Measurements from ENCODE around the gene CCSER1.

The CCSER1 gene

GRCh38 chr4:91268913-91269312 lies 1141.7 kb downstream of the CCSER1 start:
- Histone ChIP-seq H3K27ac (ENCODE audit: low read length) (no peak overlapping the region), H2AFZ (ENCODE audit: low read depth, low read length) (no peak overlapping the region), H3K27me3 (ENCODE audit: insufficient read depth, low read length, poor library complexity) (no peaks in the 10 kb centered on the region), H3K79me2 (ENCODE audit: insufficient read depth, low read length) (no peaks in the 10 kb centered on the region), H3K4me1 (ENCODE audit: insufficient read depth, low read length) (no peaks in the 10 kb centered on the region), H3K9me3 (ENCODE audit: insufficient read depth, low read length, severe bottlenecking) (no peaks in the 10 kb centered on the region), H4K20me1 (ENCODE audit: insufficient read depth, low read length) (no peaks in the 10 kb centered on the region), H3K36me3 (ENCODE audit: insufficient read depth, low read length) (no peaks in the 10 kb centered on the region), H3K4me3 (ENCODE audit: low read depth in 1 of 2, low read length in 2 of 2) (no peak overlapping the region), H3K4me2 (ENCODE audit: insufficient read depth, low read length) (no peak overlapping the region), H3K9ac (ENCODE audit: low read depth, low read length) (no peak overlapping the region)
- TF ChIP-seq CTCF (IDR thresholded peaks at IDR 0.05; ENCODE audit: borderline replicate concordance, extremely low read depth, low read length, poor library complexity, severe bottlenecking) (no peak), EZH2 (IDR thresholded peaks at IDR 0.05; ENCODE audit: borderline replicate concordance, low read depth, low read length, severe bottlenecking) (no peak)
- ATAC-seq (ENCODE audit: insufficient read depth, low read depth), result no peak
- DNase-seq, result no peak

- Histone ChIP-seq H3K36me3 (ENCODE audit: insufficient read depth, low read length) (no peaks in the 10 kb centered on the region), H3K9ac (ENCODE audit: low read depth, low read length) (no peak overlapping the region), H3K4me1 (ENCODE audit: insufficient read depth, low read length) (no peaks in the 10 kb centered on the region), H3K9me3 (ENCODE audit: insufficient read depth, low read length, severe bottlenecking) (no peaks in the 10 kb centered on the region), H3K27me3 (ENCODE audit: insufficient read depth, low read length, poor library complexity) (no peaks in the 10 kb centered on the region), H3K4me2 (ENCODE audit: insufficient read depth, low read length) (no peak overlapping the region), H4K20me1 (ENCODE audit: insufficient read depth, low read length) (no peaks in the 10 kb centered on the region), H3K79me2 (ENCODE audit: insufficient read depth, low read length) (no peaks in the 10 kb centered on the region), H3K27ac (ENCODE audit: low read length) (no peak overlapping the region), H2AFZ (ENCODE audit: low read depth, low read length) (no peak overlapping the region), H3K4me3 (ENCODE audit: low read depth in 1 of 2, low read length in 2 of 2) (no peak overlapping the region)
- TF ChIP-seq EZH2 (IDR thresholded peaks at IDR 0.05; ENCODE audit: borderline replicate concordance, low read depth, low read length, severe bottlenecking) (no peak), CTCF (IDR thresholded peaks at IDR 0.05; ENCODE audit: borderline replicate concordance, extremely low read depth, low read length, poor library complexity, severe bottlenecking) (no peak)
- no peak for DNase-seq
- no peak for ATAC-seq (ENCODE audit: insufficient read depth, low read depth)
Measured at GRCh38 chr4:91279899-91280298, 1152.7 kb downstream of the CCSER1 start.

GRCh38 chr4:91280551-91281290 lies 1153.5 kb downstream of the CCSER1 start:
- H3K4me3 ChIP-seq (ENCODE audit: low read depth in 1 of 2, low read length in 2 of 2), result no peak overlapping the region
- no peak for TF ChIP-seq CTCF (IDR thresholded peaks at IDR 0.05; ENCODE audit: borderline replicate concordance, extremely low read depth, low read length, poor library complexity, severe bottlenecking)
- TF ChIP-seq EZH2 (IDR thresholded peaks at IDR 0.05; ENCODE audit: borderline replicate concordance, low read depth, low read length, severe bottlenecking), result no peak
- no peaks in the 10 kb centered on the region for H3K36me3 ChIP-seq (ENCODE audit: insufficient read depth, low read length)

More at GRCh38 chr4:91280551-91281290, 1153.5 kb downstream of the CCSER1 start:
- ATAC-seq (ENCODE audit: insufficient read depth, low read depth) (no peak), DNase-seq (no peak)
- Histone ChIP-seq H2AFZ (ENCODE audit: low read depth, low read length) (no peak overlapping the region), H3K9me3 (ENCODE audit: insufficient read depth, low read length, severe bottlenecking) (no peaks in the 10 kb centered on the region), H3K9ac (ENCODE audit: low read depth, low read length) (no peak overlapping the region), H4K20me1 (ENCODE audit: insufficient read depth, low read length) (no peaks in the 10 kb centered on the region), H3K4me2 (ENCODE audit: insufficient read depth, low read length) (no peak overlapping the region), H3K79me2 (ENCODE audit: insufficient read depth, low read length) (no peaks in the 10 kb centered on the region), H3K4me1 (ENCODE audit: insufficient read depth, low read length) (no peaks in the 10 kb centered on the region), H3K27me3 (ENCODE audit: insufficient read depth, low read length, poor library complexity) (no peaks in the 10 kb centered on the region), H3K27ac (ENCODE audit: low read length) (no peak overlapping the region)
